ENCODE measurements around the gene B9D2.
A peak's percentile ranks its signal among the peaks of the same experiment; 100 is the strongest.

The B9D2 gene

GRCh38 chr19:41321600-41322270, 42.2 kb downstream of the B9D2 start:
- peak; percentile 62 for TF ChIP-seq CTCF (IDR thresholded peaks at IDR 0.05; ENCODE audit: insufficient read depth, low read length, poor library complexity, severe bottlenecking)
- no peaks in the 10 kb centered on the region for H3K27me3 ChIP-seq (replicated peaks; ENCODE audit: control insufficient read depth, insufficient read depth, low read length)
- H3K4me3 ChIP-seq (replicated peaks; ENCODE audit: low read depth, low read length) = no peak overlapping the region
- H3K36me3 ChIP-seq (ENCODE audit: control insufficient read depth, insufficient read depth, low read length) = peaks cover 35% of the 10 kb centered on the region
- no peak for DNase-seq (ENCODE audit: extremely low read depth, insufficient read length)

GRCh38 chr19:41321204-41321599, 42.7 kb downstream of the B9D2 start:
- TF ChIP-seq CTCF (IDR thresholded peaks at IDR 0.05; ENCODE audit: insufficient read depth, low read length, poor library complexity, severe bottlenecking) = no peak
- Histone ChIP-seq H3K4me3 (replicated peaks; ENCODE audit: low read depth, low read length) (no peak overlapping the region), H3K36me3 (ENCODE audit: control insufficient read depth, insufficient read depth, low read length) (peaks cover 40% of the 10 kb centered on the region), H3K27me3 (replicated peaks; ENCODE audit: control insufficient read depth, insufficient read depth, low read length) (no peaks in the 10 kb centered on the region)
- DNase-seq (ENCODE audit: extremely low read depth, insufficient read length) = no peak

- H3K27me3 ChIP-seq (replicated peaks; ENCODE audit: control insufficient read depth, insufficient read depth, low read length) = no peaks in the 10 kb centered on the region
- peaks cover 43% of the 10 kb centered on the region for H3K36me3 ChIP-seq (ENCODE audit: control insufficient read depth, insufficient read depth, low read length)
- DNase-seq (ENCODE audit: extremely low read depth, insufficient read length) = no peak
- H3K4me3 ChIP-seq (replicated peaks; ENCODE audit: low read depth, low read length) = no peak overlapping the region
- no peak for TF ChIP-seq CTCF (IDR thresholded peaks at IDR 0.05; ENCODE audit: insufficient read depth, low read length, poor library complexity, severe bottlenecking)
Measured at GRCh38 chr19:41320568-41320967, 43.4 kb downstream of the B9D2 start.

GRCh38 chr19:41320185-41320518, 43.8 kb downstream of the B9D2 start:
- DNase-seq (ENCODE audit: extremely low read depth, insufficient read length) = no peak
- Histone ChIP-seq H3K36me3 (ENCODE audit: control insufficient read depth, insufficient read depth, low read length) (peaks cover 44% of the 10 kb centered on the region), H3K27me3 (replicated peaks; ENCODE audit: control insufficient read depth, insufficient read depth, low read length) (no peaks in the 10 kb centered on the region), H3K4me3 (replicated peaks; ENCODE audit: low read depth, low read length) (no peak overlapping the region)
- no peak for TF ChIP-seq CTCF (IDR thresholded peaks at IDR 0.05; ENCODE audit: insufficient read depth, low read length, poor library complexity, severe bottlenecking)

- no peak for DNase-seq (ENCODE audit: extremely low read depth, insufficient read length)
- H3K36me3 ChIP-seq (ENCODE audit: control insufficient read depth, insufficient read depth, low read length) = peaks cover 44% of the 10 kb centered on the region
Measured at GRCh38 chr19:41319500-41320184, 44.3 kb downstream of the B9D2 start.

More at GRCh38 chr19:41319500-41320184, 44.3 kb downstream of the B9D2 start:
- no peak overlapping the region for H3K4me3 ChIP-seq (replicated peaks; ENCODE audit: low read depth, low read length)
- no peak for TF ChIP-seq CTCF (IDR thresholded peaks at IDR 0.05; ENCODE audit: insufficient read depth, low read length, poor library complexity, severe bottlenecking)
- no peaks in the 10 kb centered on the region for H3K27me3 ChIP-seq (replicated peaks; ENCODE audit: control insufficient read depth, insufficient read depth, low read length)

Data from GM06990 (cell line).